ENCODE data around the gene DHX15. TPM values are rescaled to one million over a fixed set of nuclear protein-coding genes. Genes with fewer than 3 reads are reported as not detected.

Gene DHX15
- total and polyA plus RNA-seq, 12 donors = 42.4 to 158 (median 79.0) TPM

GRCh38 chr4:24589448-24589847 is 5.1 kb upstream of the DHX15 start:
- intact Hi-C loops (cut with DNase I) = loop anchor here (10.0 kb wide), 2 partner anchors 55 to 105 kb away; no protein-coding TSS in a partner anchor
- H3K36me3 ChIP-seq (replicated peaks in 1 of 2) = no peaks in the 10 kb centered on the region
- DNase-seq = no peak
- TF ChIP-seq CTCF (IDR thresholded peaks at IDR 0.05) = no peak
- TF ChIP-seq POLR2A (IDR thresholded peaks at IDR 0.05) = no peak
- H3K27me3 ChIP-seq = no peaks in the 10 kb centered on the region
- no peak overlapping the region for H3K4me3 ChIP-seq
- H3K4me1 ChIP-seq (replicated peaks in 1 of 2) = no peaks in the 10 kb centered on the region
- 68 to 98% (median 95%) methylated on average over 2 of the region's 2 CpGs for WGBS, 4 donors
- no peaks in the 10 kb centered on the region for H3K9me3 ChIP-seq (replicated peaks in 1 of 3)
- no peak overlapping the region for H3K27ac ChIP-seq

- 57 to 62% (median 61%) methylated on average over 7 of the region's 7 CpGs for WGBS, 4 donors
- Histone ChIP-seq H3K4me3 (no peak overlapping the region), H3K27ac (no peak overlapping the region), H3K27me3 (no peaks in the 10 kb centered on the region), H3K9me3 (replicated peaks in 1 of 3) (no peaks in the 10 kb centered on the region), H3K4me1 (replicated peaks in 1 of 2) (no peaks in the 10 kb centered on the region), H3K36me3 (replicated peaks in 1 of 2) (no peaks in the 10 kb centered on the region)
- intact Hi-C loops (cut with DNase I) = loop anchor here (10.0 kb wide), 2 partner anchors 54 to 104 kb away; no protein-coding TSS in a partner anchor
- no peak for TF ChIP-seq POLR2A (IDR thresholded peaks at IDR 0.05)
- no peak for TF ChIP-seq CTCF (IDR thresholded peaks at IDR 0.05)
- no peak for DNase-seq
Observed at GRCh38 chr4:24588216-24588954, 4.0 kb upstream of the DHX15 start.

- DNase-seq = peak; percentile 44 to 69 (median 58)
- intact Hi-C loops (cut with DNase I) = loop anchor here (10.0 kb wide), 2 partner anchors 49 to 99 kb away; no protein-coding TSS in a partner anchor
Observed at GRCh38 chr4:24583451-24584210, 723 bp downstream of the DHX15 start.

More at GRCh38 chr4:24583451-24584210, 723 bp downstream of the DHX15 start:
- H3K36me3 ChIP-seq (replicated peaks in 1 of 2) = no peaks in the 10 kb centered on the region
- no peaks in the 10 kb centered on the region for H3K9me3 ChIP-seq (replicated peaks in 1 of 3)
- H3K27ac ChIP-seq = peak overlapping the region; percentile 94 to 99 (median 99)
- peaks cover 9 to 35% of the 10 kb centered on the region in 2 donors for H3K4me1 ChIP-seq (replicated peaks in 1 of 2)
- H3K27me3 ChIP-seq = no peaks in the 10 kb centered on the region
- TF ChIP-seq POLR2A (IDR thresholded peaks at IDR 0.05) = no peak
- TF ChIP-seq CTCF (IDR thresholded peaks at IDR 0.05) = peak in 1 of 6 experiments; percentile 25
- WGBS, 4 donors = 0 to 1% (median 1%) methylated on average over 17 to 51 of the region's 51 CpGs
- peak overlapping the region; percentile 79 to 100 (median 82) for H3K4me3 ChIP-seq
